ENCODE results near the gene ST3GAL3.
A peak's percentile ranks its signal among the peaks of the same experiment; 100 is the strongest.
"Not testable (repeated sequence)": the region's sequence is repeated elsewhere in the genome, so short reads cannot be mapped to it uniquely, and the experiment has no call there.

ST3GAL3 gene

GRCh38 chr1:43828574-43828973 is 121.2 kb downstream of the ST3GAL3 start:
- no peak for DNase-seq

GRCh38 chr1:43830802-43831201 is 123.5 kb downstream of the ST3GAL3 start:
- no peak for DNase-seq

GRCh38 chr1:43831851-43832250 is 124.5 kb downstream of the ST3GAL3 start:
- DNase-seq = peak; percentile 64

- peak; percentile 64 for DNase-seq
Observed at GRCh38 chr1:43832255-43832654, 124.9 kb downstream of the ST3GAL3 start.

GRCh38 chr1:43832998-43833397 is 125.7 kb downstream of the ST3GAL3 start:
- DNase-seq = peak; percentile 20

GRCh38 chr1:43833902-43834279 is 126.6 kb downstream of the ST3GAL3 start:
- DNase-seq = not testable (repeated sequence)

- DNase-seq = peak; percentile 99
Observed at GRCh38 chr1:43834280-43835081, 127.1 kb downstream of the ST3GAL3 start.

GRCh38 chr1:43835082-43836021 is 128.0 kb downstream of the ST3GAL3 start:
- DNase-seq = peak; percentile 98

GRCh38 chr1:43836267-43836951 is 129.1 kb downstream of the ST3GAL3 start:
- DNase-seq = peak; percentile 65

- DNase-seq = no peak
Observed at GRCh38 chr1:43839056-43839455, 131.7 kb downstream of the ST3GAL3 start.

GRCh38 chr1:43841321-43842174 is 134.2 kb downstream of the ST3GAL3 start:
- peak; percentile 23 for DNase-seq

GRCh38 chr1:43842175-43842498 is 134.8 kb downstream of the ST3GAL3 start:
- no peak for DNase-seq

- no peak for DNase-seq
Observed at GRCh38 chr1:43843684-43844083, 136.3 kb downstream of the ST3GAL3 start.

GRCh38 chr1:43844114-43844513 is 136.8 kb downstream of the ST3GAL3 start:
- DNase-seq = peak; percentile 87

- no peak for DNase-seq
Observed at GRCh38 chr1:43847290-43847689, 140.0 kb downstream of the ST3GAL3 start.

- DNase-seq = no peak
Observed at GRCh38 chr1:43847882-43848281, 140.5 kb downstream of the ST3GAL3 start.

GRCh38 chr1:43849670-43850069 is 142.3 kb downstream of the ST3GAL3 start:
- DNase-seq = no peak

- DNase-seq = no peak
Observed at GRCh38 chr1:43850591-43851233, 143.4 kb downstream of the ST3GAL3 start.

GRCh38 chr1:43851561-43852338 is 144.4 kb downstream of the ST3GAL3 start:
- DNase-seq = no peak

GRCh38 chr1:43853161-43853921 is 146.0 kb downstream of the ST3GAL3 start:
- DNase-seq = peak; percentile 98

Measured in MV-4-11 (cell line).